T47D (cell line): ENCODE measurements around the gene ITGAD.

ENCODE experiments used
- DNase-seq, 2 experiments: peaks; one replicate each; pipeline versions ENCODE4 v3.0.0 to v3.0.0-alpha.2; 2011 to 2012; ENCODE audit warnings: low read depth in 1 of 2, low spot score in 1 of 2
- JUND ChIP-seq: IDR thresholded peaks from 2 replicates; pipeline ENCODE4 v1.6.1; 2012; ENCODE audit warnings: low read depth
- in situ Hi-C: cut with HindIII; loops from 2 replicates; pipeline ENCODE4 v1.10.0; 2016; ENCODE audit warnings: low sequenced_read_pairs, low pct_unique_long_range_greater_than_20kb

Gene ITGAD

DNA sequence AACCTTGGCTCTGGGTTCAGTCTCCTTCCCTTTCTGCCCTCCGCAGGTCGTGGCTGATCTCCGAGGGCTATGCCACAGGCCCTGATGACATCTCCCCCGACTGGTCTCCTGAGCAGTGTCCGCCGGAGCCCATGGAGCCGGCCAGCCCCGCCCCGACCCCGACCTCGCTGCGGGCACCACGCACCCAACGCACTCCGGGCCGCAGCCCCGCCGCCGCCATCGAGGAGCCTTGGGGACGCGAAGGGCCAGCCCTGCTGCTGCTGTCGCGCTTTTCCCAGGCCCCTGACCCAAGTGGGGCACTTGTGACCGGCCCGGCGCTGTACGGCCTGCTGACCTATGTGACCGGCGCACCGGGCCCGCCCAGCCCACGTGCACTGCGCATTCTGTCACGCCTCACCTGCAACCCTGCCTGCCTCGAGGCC is 71.2 kb downstream of the ITGAD start:
- no peak for DNase-seq
- in situ Hi-C loops = no loop called here
- no peak for TF ChIP-seq JUND

DNA sequence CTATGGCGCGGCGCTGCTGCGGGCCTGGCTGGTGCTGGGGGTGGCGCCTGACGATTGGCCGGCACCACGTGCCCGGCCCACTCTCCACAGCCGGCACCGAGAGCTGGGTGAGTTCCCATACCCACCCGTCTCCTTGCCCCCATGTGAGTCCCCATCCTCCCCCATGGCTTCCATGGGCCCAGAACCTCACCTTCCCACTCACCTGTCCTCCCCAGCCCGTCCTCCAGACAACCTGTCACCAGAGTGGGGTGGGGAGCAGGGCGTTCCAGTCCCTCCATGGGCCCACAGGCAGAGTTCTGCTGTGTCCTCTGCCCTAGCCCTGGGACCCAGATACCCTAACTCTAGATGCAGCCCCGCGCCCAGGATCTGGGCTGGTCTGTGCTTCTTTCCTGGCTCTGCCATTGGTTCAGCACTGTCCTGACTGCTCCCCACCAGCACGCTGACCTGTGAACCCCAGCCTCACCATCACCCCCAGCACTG is 71.7 kb downstream of the ITGAD start:
- in situ Hi-C loops = no loop called here
- TF ChIP-seq JUND = no peak

DNA sequence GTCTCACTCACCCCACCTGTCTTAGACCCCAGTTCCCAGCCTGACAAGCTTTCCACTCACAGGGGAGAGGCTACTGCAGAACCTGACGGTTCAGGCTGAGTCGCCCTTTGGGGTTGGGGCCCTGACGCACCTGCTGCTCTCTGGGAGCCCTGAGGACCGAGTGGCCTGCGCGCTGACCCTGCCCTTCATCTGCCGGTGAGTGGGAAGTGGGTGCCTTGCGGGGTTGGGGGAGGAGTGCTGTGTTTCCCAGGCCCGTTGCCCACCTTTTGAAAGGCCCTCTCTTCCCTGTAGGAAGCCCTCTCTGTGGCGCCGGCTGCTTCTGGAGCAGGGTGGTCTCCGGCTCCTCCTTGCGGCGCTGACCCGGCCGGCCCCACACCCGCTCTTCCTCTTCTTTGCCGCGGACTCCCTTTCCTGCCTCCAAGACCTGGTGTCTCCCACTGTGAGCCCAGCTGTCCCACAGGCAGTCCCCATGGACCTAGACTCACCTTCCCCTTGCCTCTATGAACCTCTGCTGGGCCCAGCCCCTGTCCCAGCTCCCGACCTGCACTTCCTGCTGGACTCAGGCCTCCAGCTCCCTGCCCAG is 72.7 kb downstream of the ITGAD start:
- DNase-seq = no peak
- no peak for TF ChIP-seq JUND
- in situ Hi-C loops = no loop called here

More for the DNA sequence above, 71.7 kb downstream of the ITGAD start:
- no peak for DNase-seq

DNA sequence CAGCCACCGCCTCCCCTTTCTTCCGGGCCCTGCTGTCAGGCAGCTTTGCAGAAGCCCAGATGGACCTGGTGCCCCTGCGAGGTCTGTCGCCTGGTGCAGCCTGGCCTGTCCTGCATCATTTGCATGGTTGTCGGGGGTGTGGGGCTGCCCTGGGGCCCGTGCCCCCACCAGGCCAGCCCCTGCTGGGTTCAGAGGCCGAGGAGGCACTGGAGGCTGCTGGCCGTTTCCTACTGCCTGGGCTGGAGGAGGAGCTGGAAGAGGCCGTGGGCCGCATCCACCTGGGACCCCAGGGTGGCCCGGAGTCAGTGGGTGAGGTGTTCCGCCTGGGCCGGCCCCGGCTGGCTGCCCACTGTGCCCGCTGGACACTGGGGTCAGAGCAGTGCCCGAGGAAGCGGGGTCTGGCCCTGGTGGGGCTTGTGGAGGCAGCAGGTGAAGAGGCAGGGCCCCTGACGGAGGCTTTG is 73.3 kb downstream of the ITGAD start:
- no peak for DNase-seq
- in situ Hi-C loops = no loop called here
- TF ChIP-seq JUND = no peak

DNA sequence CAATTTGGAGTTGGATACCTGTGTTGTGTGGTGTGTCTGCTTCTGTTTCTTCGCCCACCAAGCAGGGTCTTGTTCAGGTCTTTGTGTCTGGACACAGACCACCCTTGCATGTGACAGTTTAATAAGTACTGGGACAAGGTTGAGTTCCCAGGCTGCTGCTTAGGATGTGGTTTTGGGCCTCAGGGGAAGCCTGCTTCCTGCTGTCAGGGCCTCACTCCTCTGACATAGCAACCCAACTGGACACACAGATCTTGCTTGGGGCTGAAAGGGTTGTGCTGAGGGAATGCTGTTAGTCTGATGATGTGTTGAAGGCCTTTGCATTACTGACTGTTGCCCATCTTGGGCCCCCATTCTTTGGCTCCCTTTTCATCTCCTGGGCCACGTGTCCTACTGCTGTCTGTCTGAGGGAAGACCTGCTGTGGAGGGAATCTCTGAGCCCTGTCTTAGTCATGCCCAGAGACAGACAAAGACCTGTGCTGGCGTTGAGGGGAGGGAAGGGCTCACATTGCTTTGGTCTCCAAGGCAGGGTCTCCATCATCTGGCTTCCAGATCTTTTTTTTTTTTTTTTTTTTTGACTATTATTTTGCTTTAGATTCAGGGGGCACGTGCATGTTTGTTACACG is 74.1 kb downstream of the ITGAD start:
- in situ Hi-C loops = no loop called here
- TF ChIP-seq JUND = no peak
- DNase-seq = no peak

DNA sequence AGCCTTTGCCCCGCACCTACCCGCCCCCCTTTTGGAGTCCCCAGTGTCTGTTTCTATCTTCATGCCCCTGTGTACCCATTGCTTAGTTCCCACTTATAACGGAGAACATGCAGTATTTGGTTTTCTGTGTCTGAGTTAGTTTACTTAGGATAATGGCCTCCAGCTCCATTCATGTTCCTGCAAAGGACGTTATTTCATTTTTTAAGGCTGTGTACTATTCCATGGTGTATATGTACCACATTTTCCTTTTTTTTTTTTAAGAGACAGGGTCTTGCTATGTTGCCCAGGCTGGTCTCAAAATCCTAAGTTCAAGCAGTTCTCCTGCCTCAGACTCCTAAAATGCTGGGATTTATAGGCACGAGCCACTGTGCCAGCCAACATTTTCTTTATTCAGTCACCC is 74.7 kb downstream of the ITGAD start:
- in situ Hi-C loops = no loop called here
- DNase-seq = no peak
- TF ChIP-seq JUND = no peak

DNA sequence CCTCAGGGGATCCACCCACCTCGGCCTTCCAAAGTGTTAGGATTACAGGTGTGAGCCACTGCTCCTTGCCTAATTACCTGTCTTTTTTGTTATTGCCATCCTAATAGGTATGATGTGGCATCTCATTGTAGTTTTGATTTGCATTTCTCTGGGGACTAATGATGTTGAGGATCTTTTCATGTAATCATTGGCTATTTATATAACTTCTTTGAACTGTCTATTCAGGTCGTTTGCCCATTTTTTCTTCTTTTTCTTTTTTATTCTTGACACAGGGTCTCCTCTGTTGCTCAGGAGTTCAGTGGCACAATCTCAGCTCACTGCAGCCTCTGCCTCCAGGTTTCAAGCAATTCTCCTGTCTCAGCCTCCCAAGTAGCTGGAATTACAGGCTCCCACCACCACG is 77.5 kb downstream of the ITGAD start:
- no peak for TF ChIP-seq JUND
- in situ Hi-C loops = no loop called here
- DNase-seq = no peak

DNA sequence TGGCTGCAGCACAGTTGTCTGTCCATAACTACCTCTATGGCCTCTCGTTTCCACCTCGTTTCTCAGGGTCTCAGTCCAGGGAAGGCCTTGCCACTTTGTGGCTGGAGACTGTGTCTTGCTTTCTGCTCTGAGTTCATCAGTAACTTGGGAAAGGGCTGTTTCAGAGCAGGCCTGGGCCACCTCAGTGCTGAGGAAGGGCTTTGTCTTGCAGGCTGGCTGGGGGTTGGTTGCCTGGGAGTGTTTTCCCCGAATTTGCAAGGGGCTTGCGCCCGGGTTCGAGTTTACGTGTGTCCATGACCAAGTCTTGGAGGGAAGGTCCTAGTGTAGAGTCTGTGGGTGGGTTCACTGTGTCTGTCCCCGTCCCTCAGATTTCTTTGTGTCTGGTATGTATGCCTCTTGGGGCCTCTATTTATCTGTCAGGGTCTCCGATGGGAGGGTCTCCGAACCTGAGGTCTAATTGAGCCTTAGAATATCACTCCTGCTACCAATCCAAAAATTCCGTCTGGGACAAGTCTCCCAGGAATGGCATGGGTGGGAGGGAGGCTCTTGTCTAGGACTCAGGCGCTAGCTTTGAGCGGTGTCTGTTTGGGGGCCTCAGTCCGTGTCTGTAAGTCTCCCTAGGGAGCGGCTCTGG is 78.2 kb downstream of the ITGAD start:
- in situ Hi-C loops = no loop called here
- no peak for TF ChIP-seq JUND
- DNase-seq = no peak

DNA sequence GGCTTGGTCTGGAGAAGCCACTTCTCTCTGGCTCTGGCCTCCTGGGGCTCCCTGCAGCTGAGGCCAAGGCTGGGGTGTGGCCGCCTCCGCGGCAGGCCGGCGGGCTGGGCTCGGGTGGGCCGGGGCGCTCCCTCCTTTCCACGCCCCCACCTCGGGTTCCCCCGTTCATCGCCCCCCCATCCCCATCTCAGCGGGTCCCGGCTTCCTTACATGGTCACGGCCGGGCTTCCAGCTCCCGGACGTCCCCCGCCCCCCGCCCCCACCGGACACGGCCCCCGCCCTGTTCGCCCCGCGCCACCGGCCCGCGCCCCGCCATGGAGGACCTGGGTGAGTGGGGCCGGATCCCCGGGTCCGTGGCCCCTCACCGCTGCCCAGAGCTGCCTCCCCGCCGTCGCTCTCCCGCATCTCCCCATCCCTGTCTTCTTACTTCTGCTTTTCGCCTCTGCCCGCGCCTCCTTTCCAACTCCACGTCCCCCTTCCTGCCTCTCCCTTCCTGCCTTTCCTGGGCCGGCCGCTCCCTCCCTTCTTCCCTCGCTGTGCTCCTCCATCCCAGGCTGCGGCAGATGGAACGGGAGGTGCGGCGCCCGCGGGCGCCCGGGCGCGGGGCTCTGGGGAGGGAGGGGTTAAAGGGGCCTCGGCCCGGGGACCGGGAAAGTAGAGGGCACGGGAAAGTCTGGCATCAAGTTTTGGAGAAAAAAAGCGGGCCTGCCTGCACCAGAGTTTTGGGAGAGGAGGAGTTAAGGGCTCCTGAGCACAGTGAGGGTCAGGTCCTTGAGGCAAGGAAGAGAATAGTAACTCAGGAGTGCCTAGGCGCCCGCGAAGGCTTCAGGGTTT is 79.0 kb downstream of the ITGAD start, which contains the start of gene TGFB1I1:
TSS of gene TGFB1I1 (plus strand) at position 278 of the 834 bp plus-strand sequence. CDS start at position 315, 37 bp downstream.
- no peak for TF ChIP-seq JUND
- in situ Hi-C loops = no loop called here
- DNase-seq = no peak

DNA sequence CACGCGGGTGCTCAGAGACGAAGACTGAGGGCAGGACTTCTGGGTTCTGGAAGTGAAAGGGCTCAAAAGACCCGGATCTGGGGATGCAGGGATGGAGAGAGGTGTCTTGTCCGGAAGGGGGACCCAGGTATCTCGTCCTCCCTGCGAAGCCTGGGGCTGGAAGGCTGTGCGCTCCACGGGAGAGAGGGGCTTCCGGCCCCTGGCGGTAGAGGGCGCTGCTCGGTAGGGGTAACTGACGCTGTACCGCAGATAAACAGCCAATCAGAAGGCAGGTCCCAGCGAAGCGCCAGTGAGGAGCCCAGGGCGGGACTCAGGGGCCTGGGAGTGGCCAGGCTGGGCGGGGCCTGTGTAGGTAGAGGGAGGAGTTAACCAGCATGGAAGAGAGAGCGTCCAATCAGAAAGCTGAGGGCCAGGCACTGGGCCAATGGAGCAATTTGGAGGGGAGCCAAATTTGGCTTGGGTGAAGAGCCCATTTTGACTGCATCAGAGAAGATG is 79.6 kb downstream of the ITGAD start:
- TF ChIP-seq JUND = no peak
- DNase-seq = peak; percentile 67 to 90
- in situ Hi-C loops = no loop called here

DNA sequence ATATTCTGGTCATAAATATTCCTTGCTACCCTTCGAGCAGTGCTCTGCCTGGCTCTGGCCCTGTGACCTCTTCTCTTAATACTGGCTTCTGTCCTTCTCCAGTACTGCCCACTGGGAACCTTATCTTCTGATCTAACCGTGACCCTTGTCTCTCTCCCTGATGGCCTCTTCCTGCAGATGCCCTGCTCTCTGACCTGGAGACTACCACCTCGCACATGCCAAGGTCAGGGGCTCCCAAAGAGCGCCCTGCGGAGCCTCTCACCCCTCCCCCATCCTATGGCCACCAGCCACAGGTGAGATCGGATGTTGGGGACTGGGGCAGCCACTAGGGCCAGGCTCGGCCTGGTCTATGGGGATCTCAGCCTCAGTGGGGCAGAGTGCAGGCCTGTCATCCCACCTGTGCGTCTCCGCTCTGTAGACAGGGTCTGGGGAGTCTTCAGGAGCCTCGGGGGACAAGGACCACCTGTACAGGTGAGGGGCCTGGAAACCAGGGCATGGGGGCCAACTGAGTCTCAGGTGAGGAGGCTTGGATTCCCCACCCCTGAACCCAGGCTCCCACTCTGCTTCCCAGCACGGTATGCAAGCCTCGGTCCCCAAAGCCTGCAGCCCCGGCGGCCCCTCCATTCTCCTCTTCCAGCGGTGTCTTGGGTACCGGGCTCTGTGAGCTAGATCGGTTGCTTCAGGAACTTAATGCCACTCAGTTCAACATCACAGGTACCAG is 80.3 kb downstream of the ITGAD start:
- no peak for DNase-seq
- in situ Hi-C loops = no loop called here
- no peak for TF ChIP-seq JUND
